GM19452 (cell line): ENCODE data around the gene PRB3.

Source experiments
- ATAC-seq: cut with Tn5 transposase; IDR thresholded peaks from one replicate; pipeline ENCODE4 v1.9.1; 2021; ENCODE audit not compliant: unreplicated experiment

PRB3 gene

GRCh38 chr12:11269607-11270006 is at the start of gene PRB3:
TSS of gene PRB3 (minus strand) at chr12:11269707. CDS start at chr12:11269669, 38 bp downstream.
- no peak for ATAC-seq

GRCh38 chr12:11310336-11310735 is 40.8 kb upstream of the PRB3 start, which contains the start of gene PRB4:
TSS of gene PRB4 (minus strand) at chr12:11310436. CDS start at chr12:11310398, 38 bp downstream.
- no peak for ATAC-seq

GRCh38 chr12:11307143-11307542 is 37.6 kb upstream of the PRB3 start:
- ATAC-seq, result no peak

DNA sequence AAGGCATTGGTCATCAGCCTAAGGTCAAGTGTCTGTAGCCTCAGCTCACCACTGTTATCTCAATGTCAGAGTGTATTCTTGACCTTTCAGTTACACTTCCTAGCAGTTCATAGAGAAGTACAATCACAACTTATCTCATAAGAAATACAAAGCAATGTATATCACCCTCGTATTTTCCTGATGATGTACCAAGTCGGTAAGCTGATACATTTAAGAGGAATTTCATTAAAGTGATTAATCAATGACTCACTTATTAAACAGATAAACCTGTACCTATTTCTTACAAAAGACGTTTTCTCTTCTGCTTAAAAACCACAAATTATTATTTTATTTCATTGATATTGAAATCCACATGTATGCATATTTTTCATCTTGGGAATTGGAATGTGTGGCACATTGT is 3.9 kb upstream of the PRB3 start:
- ATAC-seq, result no peak

DNA sequence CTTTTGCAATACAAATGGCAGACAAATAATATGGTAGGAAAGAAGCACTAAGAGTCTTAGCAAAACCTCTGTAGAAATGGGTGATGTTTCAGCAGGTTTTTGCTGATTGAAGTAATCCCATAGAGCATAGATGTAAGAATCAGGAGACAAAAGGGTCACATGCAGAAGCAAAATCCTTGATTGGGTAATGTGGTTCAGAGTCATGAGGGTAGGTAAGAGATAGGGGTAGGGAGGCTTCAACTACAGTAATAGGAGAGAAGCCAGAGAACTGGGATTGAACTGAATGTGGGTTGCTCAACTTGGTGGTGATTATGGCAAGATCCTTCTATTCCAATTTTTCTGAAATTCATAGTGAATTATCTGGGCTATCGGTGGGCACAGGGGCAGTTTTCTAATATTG is 5.0 kb downstream of the PRB3 start:
- ATAC-seq, result no peak

DNA sequence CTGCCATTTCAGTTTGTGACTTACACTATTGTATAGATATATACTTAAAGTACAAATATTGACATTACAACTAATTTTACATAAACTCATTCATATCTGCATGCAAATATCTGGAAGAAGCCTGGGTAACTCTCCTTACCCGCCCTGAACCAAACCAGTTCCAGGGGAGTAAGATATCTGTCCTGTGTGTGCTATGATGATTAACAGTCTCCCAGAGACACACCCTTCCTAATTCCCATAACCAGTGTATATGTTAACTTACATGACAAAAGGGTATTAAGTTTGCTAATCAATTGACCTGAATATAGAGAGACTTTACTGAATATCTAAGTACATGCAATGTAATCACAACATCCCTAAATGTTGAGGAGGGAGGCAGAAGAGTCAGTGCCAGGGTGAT is 23.0 kb downstream of the PRB3 start:
- no peak for ATAC-seq

GRCh38 chr12:11242656-11243055 is 26.9 kb downstream of the PRB3 start:
- ATAC-seq, result no peak

DNA sequence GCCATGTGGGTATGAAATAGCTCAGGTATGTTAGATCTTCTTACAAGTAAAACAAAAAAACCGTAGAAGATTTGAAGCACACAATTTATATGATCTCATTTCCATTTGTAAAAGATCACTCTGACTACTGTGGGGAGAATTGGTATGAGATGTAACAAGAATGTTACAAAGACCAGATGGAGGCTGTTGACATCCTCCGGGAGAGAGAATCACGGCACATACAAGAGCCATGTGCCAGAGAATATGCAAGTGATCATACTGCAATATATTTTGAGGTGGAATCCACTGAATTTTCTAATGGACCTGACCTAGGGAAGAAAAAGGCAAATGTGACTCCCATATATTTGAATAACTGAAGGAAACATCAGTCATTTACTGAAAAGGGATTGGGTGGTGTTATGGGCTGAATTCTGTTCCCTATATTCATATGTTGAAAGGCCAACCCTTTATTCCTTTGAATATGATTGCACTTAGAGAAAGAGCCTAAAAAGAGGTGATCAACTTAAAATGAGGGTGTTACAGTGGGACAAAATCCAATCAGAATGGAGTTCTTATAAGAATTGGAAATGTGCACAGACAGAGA is 29.1 kb downstream of the PRB3 start:
- no peak for ATAC-seq

GRCh38 chr12:11238275-11238674 is 31.2 kb downstream of the PRB3 start:
- ATAC-seq, result no peak

DNA sequence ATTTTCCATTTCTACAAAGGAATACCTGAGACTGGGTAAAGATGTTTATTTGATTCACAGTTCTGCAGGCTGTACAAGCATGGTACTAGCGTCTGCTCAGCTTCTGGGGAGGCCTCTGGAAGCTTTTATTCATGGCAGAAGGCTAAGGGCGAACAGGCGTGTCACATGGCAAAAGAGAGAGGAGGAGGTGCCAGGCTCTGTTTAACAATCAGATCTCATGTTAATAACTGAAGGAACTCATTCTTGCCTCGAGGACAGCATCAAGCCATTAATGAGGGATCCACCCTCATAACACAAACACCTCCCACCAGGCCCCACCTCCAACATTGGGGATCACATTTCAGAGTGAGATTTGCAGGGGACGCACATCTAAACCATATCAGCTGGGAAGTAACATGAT is 36.0 kb downstream of the PRB3 start:
- ATAC-seq, result no peak

GRCh38 chr12:11228296-11228879 is 41.1 kb downstream of the PRB3 start:
- no peak for ATAC-seq

DNA sequence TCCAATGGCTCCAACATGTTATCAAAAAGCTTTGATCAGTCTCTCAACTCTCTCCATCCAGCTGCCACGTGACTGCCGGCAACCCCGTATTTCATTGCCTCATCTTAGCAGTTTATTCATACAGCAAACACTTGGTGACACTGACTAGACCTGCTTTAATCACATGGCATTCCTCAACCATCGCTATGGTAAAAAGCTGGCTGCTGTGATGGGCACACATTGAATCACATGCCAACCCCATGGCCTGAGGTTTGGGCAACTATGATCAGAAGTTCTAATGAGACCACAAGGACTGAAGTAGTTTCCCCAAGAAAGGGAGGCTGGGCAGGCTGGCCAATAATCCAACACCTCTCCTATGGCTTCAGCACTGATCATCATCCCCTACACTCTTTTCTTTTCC is 42.1 kb downstream of the PRB3 start:
- no peak for ATAC-seq
